Measurements from ENCODE around the gene ANKRD29. TPM values are rescaled to one million over a fixed set of nuclear protein-coding genes. Genes with fewer than 3 reads are reported as not detected.

ANKRD29 gene
- total RNA-seq, 1 donor from 2014 or later: 11.9 TPM

- DNase-seq (ENCODE audit: low spot score): no peak
Observed at GRCh38 chr18:23684515-23685197, 21.9 kb upstream of the ANKRD29 start.

- no peak for DNase-seq (ENCODE audit: low spot score)
Observed at GRCh38 chr18:23683671-23684070, 21.0 kb upstream of the ANKRD29 start.

DNA sequence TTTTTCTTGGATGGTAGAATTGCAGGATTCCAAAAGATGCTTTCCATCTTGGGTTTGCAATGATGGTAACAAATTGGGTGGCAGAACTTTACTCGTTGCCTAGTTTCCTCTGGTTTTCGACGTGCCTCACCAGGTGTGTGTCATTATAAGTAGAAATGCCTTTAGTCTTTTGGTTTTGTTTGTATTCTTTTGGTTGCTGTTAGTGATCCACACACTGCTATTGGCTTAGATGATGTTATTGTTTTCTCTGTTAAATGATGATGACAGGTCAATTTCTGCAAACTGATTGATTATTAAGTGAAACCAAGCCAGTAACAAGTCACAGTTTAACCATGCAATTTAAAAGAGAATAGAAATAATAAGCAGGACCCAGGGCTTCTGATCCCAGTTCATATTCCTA, 20.4 kb upstream of the ANKRD29 start:
- no peak for DNase-seq (ENCODE audit: low spot score)

DNA sequence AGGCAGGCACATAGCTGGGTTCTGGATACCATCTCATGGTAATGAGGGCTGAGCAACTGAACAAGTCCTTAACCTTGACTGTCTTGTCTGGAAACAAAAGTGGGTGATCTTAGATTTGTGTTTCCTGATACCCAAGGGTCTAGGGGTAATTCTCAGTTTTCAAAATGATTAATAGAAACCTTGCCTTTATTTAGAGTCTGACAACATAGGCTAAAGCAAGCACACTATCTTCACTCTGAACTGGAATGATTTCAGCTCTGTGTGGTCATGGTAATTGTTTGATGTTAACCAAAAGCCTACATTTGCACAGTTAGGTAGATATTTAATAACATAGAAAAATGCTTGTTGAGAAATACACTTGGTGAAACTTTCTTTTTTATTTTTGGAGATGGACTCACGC, 19.8 kb upstream of the ANKRD29 start:
- DNase-seq (ENCODE audit: low spot score): no peak

DNA sequence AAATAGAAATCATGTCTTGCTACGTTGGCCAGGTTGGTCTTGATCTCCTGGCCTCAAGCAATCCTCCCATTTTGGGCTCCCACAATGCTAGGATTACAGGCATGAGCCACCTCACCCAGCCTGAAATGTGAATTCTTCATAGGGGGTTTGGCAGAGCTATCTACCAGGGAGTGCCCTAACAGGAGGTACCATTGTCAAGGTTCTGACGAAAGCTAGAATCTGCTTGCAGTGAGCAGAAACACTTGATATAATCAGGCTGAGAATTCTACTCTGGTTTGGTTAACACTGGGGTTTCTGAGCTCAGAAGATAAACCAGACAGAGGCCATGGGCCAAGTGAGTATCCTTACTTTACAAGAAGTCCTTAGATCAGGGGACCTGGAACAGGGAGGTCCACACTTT, 19.3 kb upstream of the ANKRD29 start:
- DNase-seq (ENCODE audit: low spot score): no peak

GRCh38 chr18:23675896-23676295, 13.2 kb upstream of the ANKRD29 start:
- DNase-seq (ENCODE audit: low spot score): no peak

- no peak for DNase-seq (ENCODE audit: low spot score)
Observed at GRCh38 chr18:23675236-23675635, 12.5 kb upstream of the ANKRD29 start.

GRCh38 chr18:23673725-23674124, 11.0 kb upstream of the ANKRD29 start:
- DNase-seq (ENCODE audit: low spot score): no peak

- no peak for DNase-seq (ENCODE audit: low spot score)
Observed at GRCh38 chr18:23671564-23671963, 8.9 kb upstream of the ANKRD29 start.

DNA sequence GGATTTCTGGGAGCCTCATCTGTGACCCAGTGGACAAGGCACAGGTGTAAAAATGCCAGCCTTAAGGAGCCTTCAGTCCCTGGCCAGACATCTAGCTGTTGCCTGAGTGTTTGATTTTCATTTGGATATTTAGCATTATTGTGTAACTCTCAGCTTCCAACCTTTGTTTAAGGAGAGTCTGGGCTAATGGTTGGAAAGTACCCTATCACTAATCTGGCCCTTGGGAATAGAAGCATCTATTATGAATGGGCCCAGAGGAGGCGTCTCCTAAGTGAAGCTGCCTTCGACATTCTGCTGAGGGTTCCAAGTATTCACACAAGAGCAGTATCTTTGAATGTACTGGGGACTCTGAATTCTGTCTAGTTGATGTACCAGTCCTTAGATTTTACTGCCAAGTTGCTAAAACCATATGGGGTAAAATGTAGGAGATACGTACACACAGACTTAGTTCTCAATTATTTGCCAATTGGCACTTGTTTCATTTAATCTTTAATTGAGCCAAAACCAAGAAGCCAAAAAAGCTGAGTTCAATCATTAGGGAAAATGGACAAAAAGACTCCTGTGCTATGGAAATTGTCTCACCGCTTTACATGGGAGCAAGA, 7.2 kb upstream of the ANKRD29 start:
- DNase-seq (ENCODE audit: low spot score): no peak

GRCh38 chr18:23669202-23669766, 6.6 kb upstream of the ANKRD29 start:
- no peak for DNase-seq (ENCODE audit: low spot score)

DNA sequence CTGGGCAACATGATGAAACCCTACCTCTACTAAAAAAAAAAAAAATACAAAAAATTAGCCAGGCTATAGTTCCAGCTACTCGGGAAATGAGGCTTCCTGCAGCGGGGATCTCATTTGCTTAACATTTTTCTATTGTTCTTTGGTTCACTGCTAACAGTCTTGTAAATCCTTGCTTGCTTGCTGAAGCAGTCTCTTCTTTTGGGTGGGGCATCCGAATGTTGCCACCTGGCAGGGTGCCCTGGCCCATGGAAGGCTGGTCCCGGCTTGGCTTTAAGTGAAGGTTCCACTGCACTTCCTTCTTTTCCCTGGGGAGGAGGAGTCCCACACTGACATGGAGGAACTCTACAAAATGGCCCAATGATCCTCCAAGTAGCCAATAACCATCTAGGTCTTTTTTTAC, 6.0 kb upstream of the ANKRD29 start:
- no peak for DNase-seq (ENCODE audit: low spot score)

DNA sequence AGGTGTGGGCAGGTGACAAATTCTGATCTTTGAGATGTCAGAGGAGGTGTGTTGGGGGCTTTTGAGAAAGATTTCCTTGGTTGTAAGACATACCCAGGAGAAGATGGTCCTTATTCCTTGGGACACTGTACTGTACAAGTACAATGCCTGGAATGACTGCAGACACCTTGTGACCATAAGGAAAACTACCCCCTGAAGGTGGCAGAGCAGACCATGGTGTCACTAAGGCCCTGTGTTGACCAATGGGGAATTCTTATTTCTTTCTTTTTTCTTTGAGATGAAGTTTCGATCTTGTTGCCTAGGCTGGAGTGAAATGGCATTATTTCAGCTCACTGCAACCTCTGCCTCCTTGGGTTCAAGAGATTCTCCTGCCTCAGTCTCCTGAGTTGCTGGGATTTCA, 4.4 kb upstream of the ANKRD29 start:
- DNase-seq (ENCODE audit: low spot score): no peak

DNA sequence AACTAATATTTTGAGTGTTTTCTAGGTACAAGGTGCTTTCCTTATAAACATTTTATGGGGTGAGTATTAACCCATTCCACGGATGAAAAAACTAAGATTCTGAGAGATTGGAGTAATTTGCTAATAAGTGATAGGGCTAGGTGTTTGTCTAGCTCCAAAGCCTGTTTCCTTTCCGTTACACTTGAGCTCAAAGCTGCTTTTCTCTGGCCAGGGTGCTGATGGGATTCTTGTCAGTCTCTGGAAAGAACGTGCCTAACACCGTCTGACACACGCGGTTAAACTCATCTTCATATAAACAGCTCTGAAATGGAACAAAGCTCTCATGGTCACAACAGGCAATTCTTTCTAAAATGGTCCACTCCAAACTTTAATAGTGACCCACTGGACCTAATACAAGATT, 2.0 kb upstream of the ANKRD29 start:
- no peak for DNase-seq (ENCODE audit: low spot score)

- DNase-seq (ENCODE audit: low spot score): no peak
Observed at GRCh38 chr18:23661735-23662308, 889 bp downstream of the ANKRD29 start.

GRCh38 chr18:23658285-23658684, 4.4 kb downstream of the ANKRD29 start:
- no peak for DNase-seq (ENCODE audit: low spot score)

GRCh38 chr18:23652232-23652631, 10.5 kb downstream of the ANKRD29 start:
- DNase-seq (ENCODE audit: low spot score): no peak

- no peak for DNase-seq (ENCODE audit: low spot score)
Observed at GRCh38 chr18:23650968-23651927, 11.5 kb downstream of the ANKRD29 start.

DNA sequence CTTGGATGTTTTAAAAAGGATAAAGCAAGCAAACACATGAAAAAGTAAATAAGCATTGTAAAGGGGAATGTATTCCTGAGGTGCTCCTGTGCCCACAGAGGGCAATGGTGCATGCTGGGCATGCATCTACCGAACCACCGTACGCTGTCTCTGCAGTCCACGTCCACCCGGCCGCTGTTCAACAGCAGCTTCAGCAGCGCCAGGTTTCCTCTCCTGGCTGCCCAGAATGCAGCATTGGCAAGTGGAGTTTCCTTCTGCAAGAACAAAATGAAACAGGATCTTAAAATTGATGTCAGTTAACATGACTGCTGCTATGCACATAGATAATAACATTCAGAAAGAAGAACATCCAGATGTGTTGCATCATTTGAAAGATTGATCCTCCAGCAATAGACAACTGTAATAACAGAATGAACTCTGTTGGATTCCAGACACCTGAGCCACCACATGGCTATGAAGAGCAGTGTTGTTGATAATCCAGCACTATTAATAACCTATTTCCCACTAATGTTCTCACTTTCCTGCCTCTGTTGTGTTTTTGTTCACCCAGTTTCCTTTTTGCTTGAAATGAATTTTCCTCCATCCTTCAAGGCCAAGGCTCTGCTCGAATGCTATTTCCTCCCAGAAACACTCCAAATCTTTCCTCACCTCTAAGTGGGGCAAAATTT, 13.6 kb downstream of the ANKRD29 start:
- DNase-seq (ENCODE audit: low spot score): no peak

DNA sequence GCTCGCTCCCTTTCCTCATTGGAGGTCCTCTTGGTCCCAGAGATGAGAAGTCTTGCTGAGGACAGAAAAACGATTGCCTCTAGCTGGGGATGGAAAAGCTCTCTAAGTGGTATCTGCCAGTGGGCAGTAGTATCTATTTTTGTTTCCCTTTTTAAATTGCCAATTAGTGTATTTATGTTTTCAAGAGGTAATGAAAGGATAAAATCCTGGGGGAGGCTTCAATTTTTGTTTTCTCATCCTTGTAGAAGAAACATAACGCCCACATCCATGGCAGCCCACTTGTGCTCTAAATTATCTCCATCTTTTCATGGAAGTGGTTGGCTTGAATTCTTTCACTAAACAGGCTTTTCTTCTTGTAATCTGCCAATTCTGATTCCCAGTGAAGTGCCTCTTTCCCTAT, 14.3 kb downstream of the ANKRD29 start:
- no peak for DNase-seq (ENCODE audit: low spot score)

- DNase-seq (ENCODE audit: low spot score): no peak
Observed at GRCh38 chr18:23646282-23646681, 16.4 kb downstream of the ANKRD29 start.

Measured in mesenteric fat pad (tissue), 1 donor.